HT-29 (cell line): ENCODE data around the gene ADCYAP1. TPM values are rescaled to one million over a fixed set of nuclear protein-coding genes. Genes with fewer than 3 reads are reported as not detected.

ENCODE experiments used
- DNase-seq: peaks from one replicate; pipeline ENCODE4 v3.0.0-alpha.2; 2015; ENCODE audit warnings: low spot score
- total RNA-seq: library from RNA; depleted of rRNA; stranded (reverse); fragments of >200 nt; shearing (Covaris generic); gene quantifications from 2 replicates; pipeline ENCODE4 v1.2.3, GENCODE V29; 2014; rRNA removed

Gene ADCYAP1
- total RNA-seq, 1 experiment from 2014 or later = not detected

DNA sequence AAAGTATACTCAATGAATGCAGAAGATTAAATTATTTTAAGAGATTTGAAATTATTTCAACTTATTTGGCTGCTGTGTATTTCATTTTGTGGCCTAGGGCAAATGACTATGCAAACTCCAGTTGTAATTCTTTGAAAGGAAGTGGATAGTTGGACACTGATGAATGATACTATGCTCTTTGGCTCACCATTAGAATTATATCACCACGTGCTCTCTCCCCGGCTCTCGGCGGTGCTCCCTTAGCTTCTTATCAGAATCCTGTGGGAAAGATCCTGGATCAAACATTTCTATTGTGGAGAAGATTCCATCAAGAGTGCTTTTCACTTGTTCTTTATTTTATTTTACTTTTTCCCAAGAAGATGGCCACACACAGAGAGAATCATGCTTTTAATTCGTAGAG is 55.2 kb downstream of the ADCYAP1 start:
- no peak for DNase-seq

Other genes starting within 250 kb of the ADCYAP1 start
- 49.2 and 56.4 TPM in 2 replicates for gene TYMS, start 247.2 kb upstream of the ADCYAP1 start, total RNA-seq
- gene ENOSF1, start 192.2 kb upstream of the ADCYAP1 start, total RNA-seq = 75.1 and 85.1 TPM in 2 replicates
- gene YES1, start 92.6 kb upstream of the ADCYAP1 start, total RNA-seq = 48.4 and 66.6 TPM in 2 replicates